NCI-H460 (cell line): ENCODE measurements around the gene CMTM3. TPM values are rescaled to one million over a fixed set of nuclear protein-coding genes. Genes with fewer than 3 reads are reported as not detected.
A peak's percentile ranks its signal among the peaks of the same experiment; 100 is the strongest.
"Not testable (repeated sequence)": the region's sequence is repeated elsewhere in the genome, so short reads cannot be mapped to it uniquely, and the experiment has no call there.

Experiments
- DNase-seq: peaks from one replicate; pipeline ENCODE4 v3.0.0-alpha.2; 2016; ENCODE audit warnings: low read depth; ENCODE audit errors: extremely low read depth
- total RNA-seq: library from RNA; depleted of rRNA; stranded (reverse); fragments of >200 nt; shearing (Covaris generic); gene quantifications from 2 replicates; pipeline ENCODE4 v1.2.3, GENCODE V29; 2014

Gene CMTM3
- total RNA-seq, 1 experiment from 2014 or later, result 35.7 TPM

DNA sequence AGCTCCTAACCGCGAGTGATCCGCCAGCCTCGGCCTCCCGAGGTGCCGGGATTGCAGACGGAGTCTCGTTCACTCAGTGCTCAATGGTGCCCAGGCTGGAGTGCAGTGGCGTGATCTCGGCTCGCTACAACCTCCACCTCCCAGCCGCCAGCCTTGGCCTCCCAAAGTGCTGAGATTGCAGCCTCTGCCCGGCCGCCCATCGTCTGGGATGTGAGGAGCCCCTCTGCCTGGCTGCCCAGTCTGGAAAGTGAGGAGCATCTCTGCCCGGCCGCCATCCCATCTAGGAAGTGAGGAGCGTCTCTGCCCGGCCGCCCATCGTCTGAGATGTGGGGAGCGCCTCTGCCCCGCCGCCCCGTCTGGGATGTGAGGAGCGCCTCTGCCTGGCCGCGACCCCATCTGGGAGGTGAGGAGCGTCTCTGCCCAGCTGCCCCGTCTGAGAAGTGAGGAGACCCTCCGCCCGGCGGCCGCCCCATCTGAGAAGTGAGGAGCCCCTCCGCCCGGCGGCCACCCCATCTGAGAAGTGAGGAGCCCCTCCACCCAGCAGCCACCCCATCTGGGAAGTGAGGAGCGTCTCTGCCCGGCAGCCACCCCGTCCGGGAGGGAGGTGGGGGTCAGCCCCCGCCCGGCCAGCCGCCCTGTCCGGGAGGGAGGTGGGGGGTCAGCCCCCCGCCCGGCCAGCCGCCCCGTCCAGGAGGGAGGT lies 26.2 kb downstream of the CMTM3 start:
- not testable (repeated sequence) for DNase-seq

DNA sequence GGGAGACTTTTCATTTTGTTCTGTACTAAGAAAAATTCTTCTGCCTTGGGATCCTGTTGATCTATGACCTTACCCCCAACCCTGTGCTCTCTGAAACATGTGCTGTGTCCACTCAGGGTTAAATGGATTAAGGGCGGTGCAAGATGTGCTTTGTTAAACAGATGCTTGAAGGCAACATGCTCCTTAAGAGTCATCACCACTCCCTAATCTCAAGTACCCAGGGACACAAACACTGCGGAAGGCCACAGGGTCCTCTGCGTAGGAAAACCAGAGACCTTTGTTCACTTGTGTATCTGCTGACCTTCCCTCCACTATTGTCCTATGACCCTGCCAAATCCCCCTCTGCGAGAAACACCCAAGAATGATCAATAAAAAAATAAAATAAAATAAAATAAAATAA lies 27.1 kb downstream of the CMTM3 start:
- not testable (repeated sequence) for DNase-seq

DNA sequence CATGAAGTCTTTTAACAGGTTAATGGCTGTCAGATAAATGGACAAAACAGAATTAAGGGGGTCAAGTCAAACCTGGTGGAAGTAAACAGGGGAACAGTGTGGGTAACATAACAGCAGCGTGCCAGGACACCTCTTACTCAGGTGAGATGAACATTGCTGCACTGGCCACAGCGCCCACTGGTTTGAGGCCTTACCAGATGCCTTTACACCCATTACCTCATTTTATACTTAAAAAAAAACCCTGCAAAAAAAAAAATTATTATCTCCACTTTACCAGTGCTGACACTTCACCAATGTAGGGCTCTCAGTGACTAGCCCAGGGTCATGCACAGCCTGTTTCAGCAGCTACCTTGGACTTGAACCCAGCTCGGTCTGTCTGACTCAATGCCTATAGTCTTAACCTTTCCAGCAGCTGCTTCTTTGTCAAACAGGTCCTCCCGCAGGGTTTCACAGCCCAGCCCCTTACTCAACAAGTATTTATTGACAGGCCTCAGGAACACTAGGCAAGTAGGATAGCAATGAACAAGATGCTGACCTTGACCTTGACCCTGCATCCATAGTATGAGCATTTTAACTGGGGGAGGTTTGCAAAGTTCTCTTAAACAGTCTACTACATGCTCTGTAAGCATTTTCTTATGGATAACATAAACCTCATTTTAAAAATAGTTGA lies 30.2 kb downstream of the CMTM3 start:
- no peak for DNase-seq

DNA sequence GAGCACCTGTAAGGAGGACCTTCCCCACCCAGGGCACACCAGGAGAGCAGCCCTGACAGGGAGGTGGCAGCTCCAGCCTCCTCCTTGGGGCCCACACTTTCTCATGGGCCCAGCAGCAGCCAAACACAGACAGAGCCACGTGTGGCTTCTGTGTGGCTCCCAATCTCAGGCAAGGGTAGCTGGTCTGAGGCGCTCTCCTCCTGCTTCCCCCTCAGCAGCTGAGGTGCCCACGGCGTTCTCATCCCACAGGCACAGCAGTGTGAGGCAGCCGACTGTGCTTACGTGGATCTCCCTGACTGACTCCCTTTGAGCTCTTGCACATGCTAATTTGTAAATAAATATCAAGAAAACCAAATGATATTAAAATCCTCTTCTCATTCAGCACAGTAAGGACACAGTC lies 30.9 kb downstream of the CMTM3 start:
- no peak for DNase-seq

DNA sequence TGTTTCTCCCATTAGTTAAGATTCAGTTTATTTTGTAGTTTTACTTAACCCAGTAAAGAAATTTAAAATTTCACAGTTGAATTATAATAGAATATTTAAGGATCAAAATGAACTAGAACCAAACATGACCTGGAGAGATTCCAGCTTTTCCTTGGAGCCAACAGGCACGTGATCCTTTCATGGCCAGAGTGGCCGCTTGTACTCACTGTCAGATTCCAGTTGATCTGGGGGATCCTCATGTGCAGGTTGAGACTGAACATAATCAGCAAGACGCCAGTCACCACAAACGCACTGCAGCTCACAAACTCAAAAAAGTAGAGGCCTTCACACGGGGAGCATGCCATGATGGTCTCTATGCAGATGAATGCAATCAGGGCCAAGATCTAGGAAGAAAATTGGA lies 31.7 kb downstream of the CMTM3 start:
- DNase-seq, result no peak

DNA sequence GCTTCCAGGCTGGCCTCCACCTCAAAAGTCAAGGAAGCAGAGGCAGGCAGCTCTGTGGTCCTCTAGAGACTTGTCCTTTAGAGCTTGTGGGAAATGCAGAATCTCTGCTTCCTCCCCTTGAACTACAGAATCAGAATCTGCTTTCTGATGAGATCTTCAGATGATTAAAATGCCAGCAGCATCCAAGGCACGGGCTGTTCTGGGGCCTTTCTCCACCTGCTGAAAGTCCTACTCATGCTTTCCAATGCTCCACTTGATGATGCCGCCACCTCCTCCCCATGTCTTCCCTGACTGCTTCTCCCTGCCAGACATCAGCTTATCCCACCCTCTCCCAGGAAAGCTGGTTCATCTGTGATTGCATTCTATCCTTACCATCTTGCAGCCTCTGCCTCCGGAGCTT lies 33.3 kb downstream of the CMTM3 start:
- DNase-seq, result no peak

DNA sequence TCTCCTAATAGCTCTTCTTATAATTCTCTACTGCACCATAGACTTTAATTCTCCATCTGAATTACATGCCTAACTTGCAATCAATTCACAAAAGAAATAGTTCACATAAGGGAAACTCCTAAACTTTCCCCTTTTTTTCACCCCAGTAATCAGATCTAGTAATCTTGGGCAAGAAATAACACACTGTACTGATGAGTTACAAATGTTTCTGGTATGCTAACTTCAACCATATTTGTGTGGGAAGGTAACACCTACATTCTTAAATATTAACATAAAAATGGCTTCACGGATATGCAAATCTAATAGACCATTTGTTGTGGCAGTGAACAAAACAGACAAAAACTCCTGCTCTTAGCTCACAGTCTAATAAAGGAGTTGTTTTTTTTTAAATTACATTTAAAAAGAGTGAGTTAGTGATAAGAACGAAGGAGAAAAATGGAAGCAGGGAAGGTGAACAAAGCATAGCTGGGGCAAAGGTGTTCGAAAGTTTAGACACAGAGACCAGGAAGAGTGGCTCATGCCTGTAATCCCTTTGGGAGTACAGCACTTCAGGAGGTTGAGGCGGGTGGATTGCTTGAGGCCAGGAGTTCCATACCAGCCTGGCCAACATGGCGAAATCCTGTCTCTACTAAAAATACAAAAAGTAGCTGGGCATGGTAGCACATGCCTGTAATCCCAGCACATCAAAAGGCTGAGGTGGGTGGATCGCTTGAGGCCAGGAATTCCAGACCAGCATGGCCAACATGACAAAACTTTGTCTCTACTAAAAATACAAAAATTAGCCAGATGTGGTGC lies 34.8 kb downstream of the CMTM3 start:
- no peak for DNase-seq

DNA sequence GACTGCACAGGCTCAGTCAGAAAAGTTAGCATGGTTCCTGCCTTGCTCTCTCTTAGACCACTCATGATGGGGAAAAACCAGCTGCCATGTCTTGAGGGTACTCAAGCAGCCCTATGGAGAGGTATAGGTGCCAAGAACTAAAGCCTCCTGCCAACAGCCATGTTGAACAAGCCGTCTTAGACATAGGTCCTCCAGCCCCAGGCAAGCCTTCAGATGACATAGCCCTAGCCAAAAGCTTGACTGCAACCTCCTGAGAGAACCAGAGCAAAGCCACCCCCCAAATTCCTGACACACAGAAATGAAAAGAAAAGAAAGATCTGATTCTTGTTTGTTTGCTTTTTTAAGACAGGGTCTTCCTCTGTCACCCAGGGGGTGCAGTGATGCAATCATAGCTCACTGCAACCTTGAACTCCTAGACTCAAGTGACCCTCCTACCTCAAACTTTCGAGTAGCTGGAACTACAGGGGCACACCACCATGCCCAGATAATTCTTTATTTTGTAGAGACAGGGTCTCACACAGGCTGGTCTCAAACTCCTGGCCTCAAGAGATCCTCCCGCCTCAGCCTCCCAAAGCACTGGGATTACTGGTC lies 36.3 kb downstream of the CMTM3 start:
- DNase-seq, result no peak

DNA sequence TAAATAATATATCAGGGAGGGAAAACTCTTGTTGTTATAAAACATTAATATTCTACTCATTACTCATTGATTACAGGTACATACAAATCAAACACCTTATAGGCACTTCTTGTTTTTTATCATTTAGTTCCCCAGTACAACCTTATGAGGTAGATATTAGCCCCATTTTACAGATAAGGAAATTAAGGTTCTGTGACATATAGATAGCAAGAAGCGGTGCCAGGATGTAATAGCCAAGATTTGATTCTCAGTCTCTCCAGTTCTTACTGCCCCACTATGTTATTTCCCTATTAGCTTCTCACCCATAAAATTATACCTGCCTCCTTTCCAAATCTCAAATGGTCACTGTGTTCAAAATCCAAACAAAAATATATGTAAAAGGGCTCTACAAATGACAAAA lies 36.9 kb downstream of the CMTM3 start:
- no peak for DNase-seq

DNA sequence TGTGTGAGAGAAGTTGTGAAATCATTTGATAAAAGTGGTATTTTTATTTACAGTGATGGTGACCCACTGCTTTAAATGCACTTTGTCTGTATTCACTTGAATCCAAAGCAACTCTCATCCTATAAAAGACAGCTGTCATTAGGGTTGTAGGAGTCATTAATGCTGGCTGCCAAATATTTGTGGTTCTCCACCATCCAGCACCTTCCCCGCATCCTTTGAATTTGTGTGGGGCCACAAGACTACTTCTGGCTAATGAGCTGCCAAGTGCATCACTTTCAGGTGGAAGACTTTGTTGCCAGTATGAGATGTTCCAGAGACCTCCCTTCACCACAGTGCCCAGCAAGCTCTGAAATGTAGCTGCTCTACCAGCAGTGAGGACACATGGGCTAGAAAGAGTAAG lies 43.4 kb downstream of the CMTM3 start:
- no peak for DNase-seq

DNA sequence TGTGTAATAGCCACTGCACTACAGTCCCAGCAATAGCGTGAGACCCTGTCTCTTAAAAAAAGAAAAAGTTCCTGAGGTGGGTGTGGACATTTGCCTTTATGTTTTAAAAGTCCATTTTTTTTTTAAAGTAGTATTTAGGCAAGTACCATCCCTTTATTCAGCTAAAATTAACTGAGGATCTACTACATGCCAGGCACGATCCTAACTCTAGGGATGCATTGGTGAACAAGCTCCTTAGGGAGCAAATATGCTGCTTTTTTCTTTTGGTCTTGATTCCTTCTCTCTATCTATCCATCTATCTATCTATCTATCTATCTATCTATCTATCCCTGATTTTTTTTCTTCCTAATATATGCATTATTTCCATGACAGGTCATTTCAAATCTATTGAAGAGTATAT lies 44.7 kb downstream of the CMTM3 start:
- DNase-seq, result no peak

DNA sequence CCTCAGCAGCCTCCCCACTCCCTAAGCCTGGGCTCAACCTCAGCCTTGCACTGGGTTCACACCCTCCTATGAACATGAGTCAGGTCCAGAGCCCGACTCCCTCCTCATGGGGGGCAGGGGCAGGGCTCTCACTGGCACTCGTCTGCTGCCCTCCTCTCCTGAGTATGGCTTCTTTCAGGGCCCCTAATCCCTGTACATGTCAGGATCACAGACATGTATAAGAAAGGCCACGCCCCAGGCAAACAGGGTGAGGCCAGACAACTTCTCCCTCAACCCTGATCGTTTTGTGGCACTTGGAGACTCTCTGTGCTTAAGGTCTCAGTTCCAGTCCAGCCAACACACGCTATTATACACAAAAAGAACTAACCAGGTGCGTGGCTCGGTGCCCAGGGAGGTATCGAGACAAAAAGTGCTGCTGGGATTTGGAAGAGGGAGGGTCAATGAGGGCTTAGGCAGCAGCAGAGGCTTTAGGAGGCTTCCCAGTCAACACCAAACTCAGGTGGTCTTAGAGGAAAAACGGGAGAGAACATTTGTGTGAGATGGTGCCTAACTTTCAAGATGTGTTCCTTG lies 45.2 kb downstream of the CMTM3 start:
- no peak for DNase-seq

DNA sequence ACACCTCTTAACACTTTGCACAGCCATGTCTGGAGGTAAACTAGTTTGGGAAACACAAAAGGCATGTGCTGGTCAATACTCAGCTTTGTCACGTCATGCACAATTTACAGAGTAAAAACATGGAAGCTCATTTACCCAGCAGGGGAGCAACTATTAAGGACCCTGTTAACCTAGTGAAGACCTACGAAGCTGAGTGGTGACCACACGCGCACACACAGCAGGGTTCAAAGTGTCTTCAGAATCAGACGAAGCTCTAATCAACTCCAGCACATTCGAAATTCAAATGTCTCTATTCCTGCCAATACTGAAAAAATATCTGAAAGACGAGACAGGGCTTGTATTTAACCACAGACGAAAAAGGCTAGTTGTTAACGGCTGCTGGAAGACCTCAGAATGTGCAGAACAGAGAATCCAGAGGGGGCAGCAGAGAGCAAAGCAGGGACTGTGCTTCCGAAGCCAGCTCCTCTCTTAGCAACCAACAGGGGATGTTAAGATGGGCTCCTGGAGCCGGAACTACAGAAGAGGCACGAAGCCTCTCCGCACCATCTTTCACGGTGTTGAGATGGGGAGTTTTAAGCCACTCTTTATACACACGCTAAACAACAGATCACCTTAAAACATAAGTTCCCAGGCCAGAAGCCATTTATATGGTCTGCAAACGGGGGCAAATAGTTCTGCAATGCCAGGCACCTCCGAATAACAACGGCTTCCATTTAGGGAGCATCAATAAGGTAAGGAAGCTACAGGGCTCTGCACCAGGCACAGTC lies 46.4 kb downstream of the CMTM3 start:
- DNase-seq, result peak; percentile 82

DNA sequence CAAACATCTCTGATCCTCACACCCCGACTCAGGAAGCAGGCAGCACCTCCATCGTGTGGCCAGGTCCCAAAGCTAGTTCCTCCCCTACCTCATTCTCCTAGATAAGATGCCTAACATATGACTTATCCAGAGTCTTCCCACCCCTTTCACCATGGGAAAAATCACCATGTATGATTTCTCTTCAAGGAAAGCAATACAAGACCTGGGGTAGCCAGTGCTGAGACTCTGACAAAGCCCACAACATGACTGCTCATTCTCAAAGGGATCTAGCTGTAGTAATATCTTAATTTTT lies 46.9 kb downstream of the CMTM3 start:
- no peak for DNase-seq

DNA sequence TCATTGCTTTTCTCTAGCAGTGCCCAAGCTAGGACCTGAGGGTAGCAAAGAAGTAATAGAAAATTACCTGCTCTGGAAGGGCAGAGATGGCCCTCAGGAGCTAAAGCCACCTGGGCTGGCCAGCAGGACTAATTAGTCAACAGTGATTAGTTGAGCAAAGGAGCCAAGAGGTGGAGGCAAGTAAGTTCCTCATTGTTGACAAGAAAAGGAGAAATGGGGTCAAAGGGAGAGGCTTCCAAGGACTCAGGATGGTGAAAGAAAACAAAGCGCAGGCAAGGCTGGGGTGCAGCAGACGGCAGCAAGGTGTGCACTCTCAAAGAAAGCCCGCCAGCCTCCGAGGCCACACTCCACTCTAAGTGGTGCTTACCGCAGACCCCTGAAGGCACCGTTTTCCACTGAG lies 47.5 kb downstream of the CMTM3 start:
- no peak for DNase-seq

DNA sequence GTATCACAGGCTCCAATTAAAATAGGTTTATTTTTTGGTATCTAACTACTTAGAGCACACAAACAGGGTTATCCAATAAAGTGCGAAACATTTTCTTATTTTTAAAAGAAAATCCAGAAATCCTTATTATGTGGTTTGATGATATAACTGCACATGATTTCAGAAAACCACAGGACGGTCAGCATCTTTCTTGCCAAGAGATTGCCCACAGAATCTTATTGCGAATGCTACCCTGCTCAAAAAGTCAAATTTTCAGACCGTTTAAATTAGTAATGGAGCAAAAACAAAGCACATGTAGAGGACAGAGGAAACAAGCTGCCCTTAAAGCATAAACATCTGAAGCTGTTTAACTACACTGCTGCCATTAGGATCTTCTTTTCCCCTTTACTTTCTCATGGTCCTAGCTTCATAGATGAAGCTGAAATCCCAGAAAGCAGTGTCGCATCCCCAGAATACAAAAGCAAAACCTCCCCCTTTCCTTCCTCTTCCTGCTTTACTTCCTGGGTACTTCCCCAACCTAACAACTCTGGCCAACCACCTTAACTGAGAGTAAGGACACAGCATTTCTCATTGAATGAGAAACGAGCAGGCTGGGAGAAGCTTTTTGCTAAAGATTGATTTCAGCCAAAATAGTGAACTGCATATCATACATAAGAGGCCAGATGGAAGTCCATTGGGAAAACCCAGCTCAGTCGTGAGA lies 48.3 kb downstream of the CMTM3 start:
- no peak for DNase-seq

DNA sequence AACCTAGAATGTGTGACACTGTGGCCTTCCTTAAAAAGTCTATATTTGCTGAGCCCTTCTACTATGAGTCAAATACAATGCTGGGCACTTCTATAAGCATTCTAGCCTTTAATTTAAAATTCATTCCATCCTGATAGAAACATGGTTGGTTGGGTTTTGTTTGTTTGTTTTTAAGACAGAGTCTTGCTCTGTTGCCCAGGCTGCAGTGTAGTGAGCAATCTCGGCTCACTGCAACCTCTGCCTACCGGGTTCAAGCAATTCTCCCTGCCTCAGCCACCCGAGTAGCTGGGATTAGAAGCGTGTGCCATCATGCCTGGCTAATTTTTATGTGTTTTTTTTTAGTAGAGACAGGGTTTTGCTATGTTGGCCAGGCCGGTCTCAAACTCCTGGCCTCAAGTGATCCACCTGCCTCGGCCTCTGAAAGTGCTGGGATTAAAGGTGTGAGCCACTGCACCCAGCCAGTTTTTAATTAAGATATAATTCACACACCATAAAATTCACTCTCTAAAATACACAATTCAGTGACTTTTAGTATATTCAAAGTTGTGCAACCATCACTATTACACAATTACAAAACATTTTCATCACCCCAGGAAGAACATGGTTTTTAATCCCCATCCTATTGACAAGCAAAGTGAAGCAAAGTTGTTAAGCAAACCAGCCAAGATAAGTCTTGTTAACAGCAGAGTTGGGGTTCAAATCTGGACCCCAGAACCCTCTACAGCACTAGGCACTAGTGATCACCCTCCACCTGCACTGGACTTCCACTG lies 49.3 kb downstream of the CMTM3 start:
- no peak for DNase-seq

DNA sequence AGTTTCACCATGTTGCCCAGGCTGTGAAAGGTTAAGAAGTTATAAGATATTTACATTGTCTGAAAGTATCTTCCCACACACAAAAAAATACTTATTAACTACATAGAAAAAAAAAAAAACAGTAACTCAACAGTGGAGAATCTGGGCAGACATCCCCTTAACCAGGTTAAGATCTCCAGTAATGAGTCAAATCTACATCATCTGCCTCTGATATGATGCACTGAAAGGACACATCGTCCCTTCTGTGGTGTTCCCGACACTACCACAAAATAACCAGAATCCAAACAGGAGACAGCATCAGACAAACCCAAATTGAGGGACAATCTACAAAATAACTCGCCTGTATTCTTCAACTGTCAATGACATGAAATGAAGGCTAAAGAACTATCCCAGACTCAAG lies 52.0 kb downstream of the CMTM3 start:
- DNase-seq, result no peak
